Measurements from ENCODE around the gene APLP2. TPM values are rescaled to one million over a fixed set of nuclear protein-coding genes. Genes with fewer than 3 reads are reported as not detected.

The APLP2 gene
- total RNA-seq, 4 donors from 2014 or later = 125 to 226 (median 158) TPM

GRCh38 chr11:130157101-130157500 lies 87.4 kb downstream of the APLP2 start:
- intact Hi-C loops (cut with DNase I; ENCODE audit: low total_unique reads) = no loop called here
- no peak for DNase-seq (ENCODE audit: low spot score in 2 of 2)
- H3K4me3 ChIP-seq (ENCODE audit: low read depth, poor library complexity, severe bottlenecking) = no peak overlapping the region
- 89 to 91% methylated on average over 8 of the region's 8 CpGs for WGBS, 2 donors
- TF ChIP-seq, protein P1, sequence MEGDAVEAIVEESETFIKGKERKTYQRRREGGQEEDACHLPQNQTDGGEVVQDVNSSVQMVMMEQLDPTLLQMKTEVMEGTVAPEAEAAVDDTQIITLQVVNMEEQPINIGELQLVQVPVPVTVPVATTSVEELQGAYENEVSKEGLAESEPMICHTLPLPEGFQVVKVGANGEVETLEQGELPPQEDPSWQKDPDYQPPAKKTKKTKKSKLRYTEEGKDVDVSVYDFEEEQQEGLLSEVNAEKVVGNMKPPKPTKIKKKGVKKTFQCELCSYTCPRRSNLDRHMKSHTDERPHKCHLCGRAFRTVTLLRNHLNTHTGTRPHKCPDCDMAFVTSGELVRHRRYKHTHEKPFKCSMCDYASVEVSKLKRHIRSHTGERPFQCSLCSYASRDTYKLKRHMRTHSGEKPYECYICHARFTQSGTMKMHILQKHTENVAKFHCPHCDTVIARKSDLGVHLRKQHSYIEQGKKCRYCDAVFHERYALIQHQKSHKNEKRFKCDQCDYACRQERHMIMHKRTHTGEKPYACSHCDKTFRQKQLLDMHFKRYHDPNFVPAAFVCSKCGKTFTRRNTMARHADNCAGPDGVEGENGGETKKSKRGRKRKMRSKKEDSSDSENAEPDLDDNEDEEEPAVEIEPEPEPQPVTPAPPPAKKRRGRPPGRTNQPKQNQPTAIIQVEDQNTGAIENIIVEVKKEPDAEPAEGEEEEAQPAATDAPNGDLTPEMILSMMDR (IDR thresholded peaks at IDR 0.05) = no peak
- TF ChIP-seq POLR2A (IDR thresholded peaks at IDR 0.05) = no peak

DNA sequence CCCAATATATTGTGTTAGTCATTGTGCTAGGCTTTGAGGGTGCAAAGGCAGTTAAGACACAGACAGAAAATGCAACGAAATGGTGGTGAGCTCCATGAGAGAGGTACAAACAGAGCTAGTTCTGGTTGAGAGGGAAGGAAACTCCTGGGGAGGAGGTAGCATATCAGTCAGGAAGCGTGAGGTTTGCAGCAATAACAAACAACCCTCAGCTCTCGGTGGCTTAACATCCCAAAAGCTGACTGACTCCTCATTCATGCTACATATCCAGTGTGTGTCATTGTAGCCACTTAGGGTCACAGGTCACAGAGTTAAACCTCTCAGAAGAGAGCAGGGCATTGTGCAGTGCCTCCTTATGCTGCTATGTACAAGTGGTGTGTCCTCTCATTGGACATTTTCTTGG lies 88.1 kb downstream of the APLP2 start:
- DNase-seq (ENCODE audit: low spot score in 2 of 2) = no peak
- no peak for TF ChIP-seq POLR2A (IDR thresholded peaks at IDR 0.05)
- TF ChIP-seq, protein P1 (IDR thresholded peaks at IDR 0.05) = no peak
- H3K4me3 ChIP-seq (ENCODE audit: low read depth, poor library complexity, severe bottlenecking) = no peak overlapping the region
- 85 to 90% methylated on average over 3 of the region's 3 CpGs for WGBS, 2 donors
- intact Hi-C loops (cut with DNase I; ENCODE audit: low total_unique reads) = no loop called here

- WGBS, 2 donors = 71 to 74% methylated on average over 14 of the region's 14 CpGs
- intact Hi-C loops (cut with DNase I; ENCODE audit: low total_unique reads) = no loop called here
- no peak overlapping the region for H3K4me3 ChIP-seq (ENCODE audit: low read depth, poor library complexity, severe bottlenecking)
- DNase-seq (ENCODE audit: low spot score in 2 of 2) = no peak
- TF ChIP-seq, protein P1 (IDR thresholded peaks at IDR 0.05) = no peak
- no peak for TF ChIP-seq POLR2A (IDR thresholded peaks at IDR 0.05)
These were observed 89.4 kb downstream of the APLP2 start for GRCh38 chr11:130159139-130159538.

GRCh38 chr11:130159657-130160497 lies 90.2 kb downstream of the APLP2 start, which contains the start of gene ST14:
TSS of gene ST14 (plus strand) at chr11:130159782. CDS start at chr11:130159980, 198 bp downstream.
- intact Hi-C loops (cut with DNase I; ENCODE audit: low total_unique reads) = no loop called here
- peak; percentile 51 to 88 for DNase-seq (ENCODE audit: low spot score in 2 of 2)
- H3K4me3 ChIP-seq (ENCODE audit: low read depth, poor library complexity, severe bottlenecking) = peak within 1 kb of the TSS; percentile 11
- TF ChIP-seq, protein P1 (IDR thresholded peaks at IDR 0.05) = no peak
- TF ChIP-seq POLR2A (IDR thresholded peaks at IDR 0.05) = no peak
- WGBS, 2 donors = 2% methylated on average over 59 to 78 of the region's 89 CpGs

- H3K4me3 ChIP-seq (ENCODE audit: low read depth, poor library complexity, severe bottlenecking) = peak overlapping the region; percentile 11
- intact Hi-C loops (cut with DNase I; ENCODE audit: low total_unique reads) = no loop called here
- 38 to 39% methylated on average over 19 of the region's 19 CpGs for WGBS, 2 donors
- no peak for DNase-seq (ENCODE audit: low spot score in 2 of 2)
- TF ChIP-seq, protein P1 (IDR thresholded peaks at IDR 0.05) = no peak
- TF ChIP-seq POLR2A (IDR thresholded peaks at IDR 0.05) = no peak
These were observed 90.9 kb downstream of the APLP2 start for GRCh38 chr11:130160498-130161155.
